ENCODE data around the gene TIGD7.
A peak's percentile ranks its signal among the peaks of the same experiment; 100 is the strongest.
"Not testable (repeated sequence)": the region's sequence is repeated elsewhere in the genome, so short reads cannot be mapped to it uniquely, and the experiment has no call there.

The TIGD7 gene

GRCh38 chr16:3282103-3282729 is 23.0 kb downstream of the TIGD7 start:
- DNase-seq = no peak

DNA sequence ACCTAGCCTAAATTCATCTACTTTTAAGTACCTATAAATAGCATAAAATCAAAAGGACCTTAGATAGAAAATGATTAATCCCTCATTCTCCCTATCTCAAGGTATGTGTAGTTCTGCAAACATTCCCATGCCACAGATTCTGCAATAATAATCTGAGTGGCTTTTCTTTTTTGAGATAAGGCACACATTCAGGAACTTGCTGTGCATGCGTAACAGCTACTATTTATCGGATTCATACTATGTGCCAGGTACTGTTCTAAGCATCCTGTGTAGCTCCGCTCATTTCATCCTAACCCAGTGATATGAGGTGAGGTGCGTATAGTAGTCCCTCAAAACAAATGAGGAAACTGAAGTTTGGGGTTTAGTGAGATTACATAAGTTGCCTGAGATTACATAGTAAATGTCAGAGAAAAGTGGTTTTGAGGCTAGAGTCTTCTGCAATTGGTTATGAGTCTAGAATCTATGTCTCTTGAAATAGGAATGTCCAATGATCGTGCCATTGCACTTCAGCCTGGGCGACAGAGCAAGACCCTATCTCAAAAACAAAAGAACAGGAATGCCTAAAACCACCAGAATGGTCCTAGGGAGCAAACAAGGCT is 23.9 kb downstream of the TIGD7 start:
- no peak for DNase-seq

GRCh38 chr16:3276679-3277078 is 28.6 kb downstream of the TIGD7 start:
- no peak for DNase-seq

DNA sequence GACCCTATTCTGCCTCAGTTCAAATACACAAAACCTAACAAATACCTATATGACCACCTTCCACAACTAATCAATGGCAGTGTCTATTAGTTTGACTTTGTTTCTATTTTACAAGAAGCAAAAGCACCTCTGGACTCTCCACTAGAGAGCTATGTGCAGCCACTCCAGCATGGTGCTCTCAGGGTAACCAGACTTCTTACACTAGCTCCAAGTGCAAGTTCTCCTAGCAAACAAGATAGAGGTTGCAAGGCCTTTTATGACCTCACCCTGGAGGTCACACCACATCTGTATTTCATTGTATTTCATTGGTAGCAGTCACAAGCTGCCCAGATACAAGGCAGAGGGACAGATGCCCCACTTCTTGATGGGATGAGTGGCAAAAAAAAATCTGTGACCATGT is 30.3 kb downstream of the TIGD7 start:
- no peak for DNase-seq

GRCh38 chr16:3274490-3274889 is 30.7 kb downstream of the TIGD7 start:
- DNase-seq = no peak

GRCh38 chr16:3271281-3271680 is 33.9 kb downstream of the TIGD7 start:
- not testable (repeated sequence) for DNase-seq

GRCh38 chr16:3270718-3271117 is 34.5 kb downstream of the TIGD7 start:
- DNase-seq = not testable (repeated sequence)

DNA sequence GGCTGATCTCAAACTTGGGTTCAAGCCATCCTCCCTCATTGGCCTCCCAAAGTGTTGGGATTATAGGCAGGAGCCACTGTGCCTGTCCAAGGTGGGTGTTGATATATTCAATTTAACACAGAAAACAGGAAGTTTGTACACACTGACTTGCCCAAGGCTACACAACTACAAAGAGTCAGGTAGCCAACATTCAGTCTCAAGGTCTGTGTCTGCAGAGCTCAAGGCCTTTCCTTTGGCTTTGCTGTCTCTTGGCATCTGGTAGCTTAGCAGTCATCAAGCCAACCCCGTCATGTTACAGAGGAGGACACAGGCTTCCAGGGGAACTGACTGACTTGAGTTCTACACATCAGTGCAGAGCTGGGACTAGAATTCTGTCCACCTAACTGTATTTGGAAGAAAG is 36.9 kb downstream of the TIGD7 start:
- no peak for DNase-seq

DNA sequence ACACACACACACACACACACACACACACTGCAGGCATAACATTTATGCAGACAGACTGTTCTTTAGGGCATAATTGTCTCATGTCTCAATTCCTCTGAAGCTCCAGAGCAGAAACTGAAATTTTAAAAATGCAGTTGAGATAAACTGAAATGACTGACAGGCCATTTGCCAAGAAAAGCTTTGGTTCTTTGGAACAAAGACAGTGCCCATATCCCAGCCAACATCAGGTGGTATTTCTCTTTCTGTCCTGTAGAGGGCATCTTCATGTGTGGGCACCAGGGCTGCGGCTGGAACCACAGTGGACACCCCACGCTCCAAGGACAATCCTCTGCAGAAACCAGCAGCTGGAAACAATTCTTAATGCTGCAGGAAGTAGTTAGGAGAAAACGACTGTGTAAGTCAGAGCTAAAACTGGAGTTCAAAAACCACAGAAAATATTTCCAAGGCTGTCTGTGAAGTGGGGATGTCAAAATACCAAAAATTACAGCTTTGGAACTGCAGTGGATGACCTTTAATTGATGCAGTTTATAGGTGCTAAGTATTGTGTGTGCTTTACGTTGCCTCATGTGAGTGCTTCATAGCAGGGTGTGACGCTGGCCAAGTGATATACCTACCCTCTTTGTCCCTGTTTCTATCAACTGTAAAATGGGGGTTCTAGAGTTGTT is 38.2 kb downstream of the TIGD7 start:
- peak; percentile 43 for DNase-seq

DNA sequence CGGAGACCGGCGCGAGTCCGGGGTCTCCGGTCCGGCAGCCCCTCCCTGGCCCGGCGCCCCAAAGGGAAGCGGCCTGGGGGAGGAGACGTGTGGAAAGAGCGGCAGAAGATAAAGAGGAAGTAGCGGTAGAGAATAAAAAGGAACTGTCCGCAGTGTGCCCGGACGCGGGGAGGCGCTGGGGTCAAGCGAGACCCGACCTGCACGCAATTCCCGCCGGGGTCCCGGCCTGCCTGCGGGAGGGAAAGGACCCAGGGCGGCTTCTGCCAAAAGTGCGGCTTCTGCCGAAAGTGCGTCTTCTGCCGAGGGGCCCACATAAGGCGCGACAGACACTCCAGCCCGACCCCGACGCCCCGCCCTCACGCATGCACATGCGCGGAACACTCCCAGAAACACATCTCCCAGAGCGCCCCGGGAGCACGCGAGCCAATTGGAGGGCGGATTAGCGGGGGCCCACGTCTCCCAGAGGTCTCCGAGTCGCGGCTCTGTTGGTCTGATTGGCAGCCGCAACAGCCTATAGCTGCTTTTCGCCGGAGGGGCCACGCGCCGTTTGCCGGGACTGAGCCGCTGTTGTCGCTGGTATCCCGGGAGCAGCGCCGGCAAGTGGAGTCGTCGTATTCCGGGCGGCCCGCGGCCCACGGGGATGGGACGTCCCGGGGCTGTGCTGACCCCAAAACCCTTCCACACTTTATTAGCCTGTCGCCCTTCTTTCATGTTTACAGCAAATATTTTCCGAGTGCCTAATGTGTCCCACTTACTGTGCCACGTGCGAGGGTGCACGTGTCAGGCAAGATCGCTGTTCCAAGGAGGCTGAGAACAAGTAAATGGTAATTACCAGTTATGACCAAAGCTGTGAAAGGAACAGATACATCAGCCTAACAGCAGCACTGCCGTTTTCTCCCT is 40.8 kb downstream of the TIGD7 start:
- DNase-seq = peak; percentile 99

- DNase-seq = no peak
These were observed 42.7 kb downstream of the TIGD7 start for GRCh38 chr16:3262517-3262916.

GRCh38 chr16:3259836-3260235 is 45.4 kb downstream of the TIGD7 start:
- peak; percentile 47 for DNase-seq

DNA sequence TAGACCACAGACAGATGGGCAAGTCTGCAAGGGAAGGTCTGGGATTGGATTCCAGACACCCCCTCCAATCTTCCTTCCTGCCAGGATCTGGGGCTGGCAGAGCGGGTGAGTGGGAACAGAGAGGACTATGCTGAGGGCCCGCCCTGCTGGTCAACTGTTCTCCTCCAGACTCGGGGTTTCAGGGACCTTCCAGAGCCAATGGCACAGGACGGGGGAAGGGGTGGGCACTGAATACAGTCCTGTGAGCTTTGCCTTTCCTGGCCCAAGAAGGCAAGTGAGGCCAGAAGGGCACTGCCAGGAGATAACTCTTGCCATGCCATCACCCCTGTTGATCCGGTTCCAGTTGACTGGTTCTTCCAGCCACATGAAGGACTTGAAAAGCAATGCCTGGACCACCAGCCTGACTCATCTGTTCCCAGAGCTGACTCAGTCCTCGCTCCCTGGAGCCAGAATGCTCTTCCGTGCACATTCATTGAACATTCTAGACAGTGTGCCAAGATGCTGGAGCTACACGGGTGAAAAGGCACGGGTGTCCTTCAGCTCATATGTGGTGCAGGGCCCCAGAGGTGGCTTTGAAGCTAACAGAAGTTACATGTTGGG is 48.3 kb downstream of the TIGD7 start:
- DNase-seq = peak; percentile 63

- peak; percentile 93 for DNase-seq
These were observed 48.9 kb downstream of the TIGD7 start, which contains the start of gene MEFV for GRCh38 chr16:3256146-3256865. Gene MEFV, minus strand, starts transcription at chr16:3256633. Its CDS starts 46 bp downstream, at chr16:3256587.

DNA sequence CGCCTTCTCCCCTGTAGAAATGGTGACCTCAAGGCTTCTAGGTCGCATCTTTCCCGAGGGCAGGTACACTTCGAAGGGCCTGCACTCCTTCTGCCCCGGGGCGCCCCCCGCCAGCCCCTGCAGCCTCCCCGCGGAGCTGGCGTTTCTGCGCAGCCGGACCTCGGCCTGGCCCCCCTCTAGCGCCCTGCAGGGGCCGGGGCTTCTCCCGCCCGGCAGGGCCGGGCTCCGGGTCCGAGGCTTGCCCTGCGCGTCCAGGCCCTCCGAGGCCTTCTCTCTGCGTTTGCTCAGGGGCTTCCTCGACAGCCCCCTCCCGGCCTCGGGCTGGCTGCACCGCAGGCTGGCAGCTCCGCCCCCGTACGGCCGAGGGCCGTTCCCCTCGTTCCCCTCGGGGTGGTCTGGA is 50.9 kb downstream of the TIGD7 start:
- no peak for DNase-seq

DNA sequence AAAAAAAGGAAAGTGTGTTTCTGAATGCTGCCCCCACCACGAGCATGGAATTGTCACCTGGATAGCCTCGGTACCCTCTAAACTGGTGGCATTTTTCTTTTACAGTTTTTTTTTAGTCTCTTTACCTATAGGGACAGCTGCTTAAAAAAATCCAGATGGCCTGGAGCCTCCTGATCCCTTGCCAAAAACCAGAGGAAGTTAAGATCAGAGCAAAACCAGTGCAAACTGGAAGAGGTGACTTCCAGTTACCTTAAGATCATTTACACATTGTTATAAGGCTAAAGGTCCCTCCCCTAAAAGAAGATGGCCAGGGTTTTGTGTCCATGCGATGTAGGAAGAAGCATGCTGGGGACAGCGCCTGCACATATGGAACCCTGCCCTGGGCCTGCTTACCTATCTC is 52.3 kb downstream of the TIGD7 start:
- no peak for DNase-seq

DNA sequence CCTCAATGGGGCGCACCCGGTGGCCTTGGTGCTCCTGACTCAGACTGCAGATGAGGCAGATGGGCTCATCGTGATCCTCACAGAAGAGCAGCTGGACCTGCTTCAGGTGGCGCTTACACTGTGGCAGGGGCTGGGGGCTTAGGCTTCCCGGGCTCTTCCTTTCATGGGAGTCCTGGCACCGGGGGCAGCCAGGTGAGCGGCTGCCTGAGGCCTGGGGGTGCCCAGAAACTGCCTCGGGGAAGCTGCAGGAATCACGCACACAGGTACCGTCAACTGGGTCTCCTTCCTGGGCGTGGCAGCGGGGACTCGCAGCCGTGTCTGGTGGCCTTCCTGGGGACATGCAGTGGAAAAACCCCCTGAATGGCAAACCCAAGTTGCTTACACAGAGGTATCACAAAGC is 55.8 kb downstream of the TIGD7 start:
- no peak for DNase-seq

GRCh38 chr16:3249020-3249419 is 56.2 kb downstream of the TIGD7 start:
- no peak for DNase-seq
